Eye (tissue), 1 donor: Measurements from ENCODE around the gene TGFBR1.

Source experiments
- DNase-seq: peaks from one replicate; pipeline ENCODE4 v3.0.0-alpha.2; 2015

The TGFBR1 gene

DNA sequence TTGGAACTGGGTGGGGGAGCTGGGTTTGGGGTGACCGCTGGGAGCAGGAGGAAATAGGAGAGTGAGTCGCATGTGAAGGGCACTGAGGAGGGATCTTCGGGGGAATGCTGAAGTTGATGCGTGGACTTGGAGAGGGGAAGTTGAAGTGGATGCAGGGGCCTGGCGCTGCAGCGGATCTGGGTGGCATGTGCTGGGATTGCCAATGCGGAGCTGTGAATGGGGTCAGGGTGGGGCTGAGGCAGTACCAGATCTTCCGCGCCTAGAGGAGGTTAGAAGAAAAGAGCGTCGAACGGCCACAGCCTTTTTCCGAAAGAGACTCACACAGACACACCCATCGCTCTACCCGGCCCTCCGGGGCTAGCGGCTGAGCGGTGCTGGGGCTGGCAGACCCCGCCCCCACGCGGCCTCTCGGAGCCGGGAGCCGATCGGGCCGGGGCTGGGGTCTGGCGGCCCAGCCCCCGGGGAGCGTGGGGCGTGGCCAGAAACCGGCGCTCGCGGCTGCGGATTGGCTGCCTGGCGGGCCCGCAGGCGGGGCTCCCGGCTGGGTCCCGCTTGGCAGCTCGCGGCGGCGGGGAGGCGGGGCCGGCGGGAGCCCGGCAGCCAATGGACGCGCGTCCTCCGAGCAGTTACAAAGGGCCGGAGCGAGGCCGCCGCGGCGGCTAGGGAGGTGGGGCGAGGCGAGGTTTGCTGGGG lies at the start of gene TGFBR1:
Gene TGFBR1, plus strand, starts transcription at position 655 of the 693 bp plus-strand sequence. CDS start 93 bp downstream, outside the sequence.
- DNase-seq: peak; percentile 97

DNA sequence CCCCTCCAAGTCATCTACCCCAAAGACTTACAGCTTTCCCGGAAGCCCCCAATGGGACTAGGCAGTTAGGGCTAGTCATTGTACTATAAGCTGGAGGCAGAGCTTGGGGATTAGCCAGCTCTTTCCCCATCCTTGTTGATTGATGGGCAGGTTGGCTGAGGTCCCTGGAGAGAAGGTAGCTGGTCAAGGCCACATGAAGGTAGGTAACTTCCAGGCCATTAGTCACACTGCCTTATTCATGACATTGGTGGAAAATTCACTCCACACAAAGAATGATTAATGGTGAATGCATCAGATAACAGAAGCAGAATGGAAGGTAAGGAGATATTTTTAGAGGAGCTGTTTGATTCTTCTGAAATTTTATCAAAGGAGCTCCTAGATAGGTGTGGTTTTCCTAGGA lies 49.5 kb upstream of the TGFBR1 start:
- no peak for DNase-seq

- no peak for DNase-seq
Observed at GRCh38 chr9:99056186-99056585, 48.7 kb upstream of the TGFBR1 start.

DNA sequence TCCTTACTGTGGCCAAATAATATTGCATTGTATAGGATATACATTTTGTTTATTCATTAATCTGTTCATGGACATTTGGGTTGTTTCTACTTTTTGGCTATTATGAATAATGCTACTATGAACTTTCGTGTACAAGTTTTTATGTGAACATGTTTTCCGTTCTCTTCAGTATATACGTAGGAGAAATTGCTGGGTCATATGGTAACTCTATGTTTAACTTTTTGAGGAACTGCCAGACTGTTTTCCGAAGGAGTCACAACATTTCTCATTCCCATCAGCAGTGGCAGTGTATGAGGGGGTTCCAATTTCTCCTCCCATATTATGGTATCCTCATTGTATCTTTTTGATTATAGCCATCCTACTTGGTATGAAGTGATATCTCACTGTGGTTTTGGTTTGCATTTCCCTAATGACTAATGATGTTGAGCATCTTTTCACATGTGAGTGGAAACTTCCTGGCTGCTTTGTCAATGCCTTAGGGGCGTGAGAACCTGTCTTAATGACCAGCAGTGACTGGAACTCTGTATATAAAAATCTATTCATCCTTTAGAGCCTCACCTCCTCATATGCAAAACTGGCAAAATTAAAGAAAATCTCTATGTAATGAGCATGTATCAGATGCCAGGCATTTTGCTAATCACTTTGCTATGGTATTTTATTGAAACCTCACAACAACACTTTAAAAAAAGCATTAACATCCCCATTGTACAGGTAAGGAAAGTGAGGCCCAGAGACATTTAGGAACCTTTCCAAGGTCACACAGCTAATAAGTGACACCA lies 47.8 kb upstream of the TGFBR1 start:
- DNase-seq: no peak

DNA sequence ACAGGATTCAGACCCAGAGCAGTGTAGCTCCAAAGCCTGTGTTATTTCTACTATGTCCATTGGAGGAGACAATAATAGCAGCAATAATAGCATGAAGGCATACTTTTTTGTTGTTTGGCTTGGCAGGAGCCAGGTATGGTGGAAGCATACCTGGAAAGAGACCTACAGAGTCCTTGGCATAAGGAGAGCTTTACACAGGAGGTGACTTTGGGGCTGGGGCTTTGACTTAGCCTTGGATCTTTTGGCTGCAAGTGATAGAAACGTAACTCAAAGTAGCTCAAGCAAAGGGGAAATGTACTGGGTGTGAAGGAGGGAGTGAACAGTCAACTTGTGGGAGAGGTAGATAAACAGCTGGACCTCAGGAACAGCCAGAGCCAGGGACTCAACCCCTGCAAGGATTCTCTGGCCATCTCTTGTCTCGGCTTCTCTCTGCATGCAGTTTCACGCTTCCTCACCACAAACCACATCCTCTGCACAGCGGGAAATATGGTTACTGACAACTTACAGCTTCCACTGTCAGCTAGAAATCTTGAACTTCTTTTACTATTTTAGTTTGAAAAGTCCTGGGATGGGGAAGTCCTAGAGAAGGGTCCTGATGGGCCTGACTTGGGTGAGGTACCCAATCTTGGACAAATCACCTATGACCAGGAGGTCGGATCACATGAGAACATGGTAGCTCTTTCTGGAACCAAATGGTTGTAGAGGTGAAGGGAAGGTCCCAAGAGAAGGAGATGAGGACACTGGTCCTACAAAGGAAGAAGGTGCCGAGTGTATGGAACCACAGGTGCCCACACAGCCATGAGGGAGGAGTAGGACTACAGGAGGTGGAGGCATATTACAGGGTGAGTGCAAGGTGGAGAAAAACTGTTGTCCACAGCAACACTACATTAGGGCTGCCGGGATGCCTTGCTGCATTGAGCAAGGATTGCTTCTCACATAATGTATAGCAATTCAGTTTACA lies 47.0 kb upstream of the TGFBR1 start:
- DNase-seq: no peak

DNA sequence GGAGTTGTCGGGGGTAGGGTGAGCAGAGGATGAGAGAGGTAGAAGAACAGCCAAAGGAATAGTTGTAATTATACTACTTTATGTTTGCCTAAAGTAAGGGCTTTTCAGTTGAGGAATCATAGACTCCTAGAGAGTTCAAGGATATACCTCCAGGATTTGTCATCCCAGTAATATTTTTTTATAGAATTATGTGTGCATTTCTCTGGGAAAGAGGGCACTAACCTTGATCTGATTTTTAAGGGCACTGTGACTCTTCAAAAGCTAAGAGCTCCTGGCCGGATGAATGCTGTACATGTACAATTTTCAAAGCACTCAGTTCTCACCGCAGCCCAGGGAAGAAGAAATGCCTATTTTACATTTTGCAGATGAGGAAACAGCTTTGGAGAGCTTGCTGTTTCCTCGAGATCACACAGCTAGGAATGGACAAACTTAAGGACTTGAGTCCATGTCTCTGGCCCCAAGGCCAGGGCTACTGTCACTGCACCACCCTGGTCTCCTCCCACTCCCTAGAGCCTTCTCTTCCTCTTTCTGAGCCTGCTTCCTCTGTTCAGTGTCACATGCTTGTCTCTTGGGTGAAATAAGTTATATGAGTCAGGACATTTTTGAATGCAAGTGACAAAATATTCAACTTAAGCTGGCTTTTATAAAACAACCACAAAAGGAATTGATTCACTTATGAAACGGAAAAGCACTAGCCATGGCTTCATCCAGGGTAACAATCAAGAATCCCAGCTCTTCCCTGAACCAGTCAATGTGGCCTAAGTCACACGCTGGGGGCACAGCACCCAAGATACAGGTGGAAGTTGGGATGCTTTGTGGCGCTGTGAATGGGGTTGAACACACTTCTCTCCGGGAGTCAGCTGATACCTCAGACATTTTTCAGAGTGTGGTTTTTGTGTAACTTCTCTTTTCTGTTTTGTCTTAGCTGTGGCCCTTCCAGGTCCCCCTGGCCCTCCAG lies 45.7 kb upstream of the TGFBR1 start:
- no peak for DNase-seq

DNA sequence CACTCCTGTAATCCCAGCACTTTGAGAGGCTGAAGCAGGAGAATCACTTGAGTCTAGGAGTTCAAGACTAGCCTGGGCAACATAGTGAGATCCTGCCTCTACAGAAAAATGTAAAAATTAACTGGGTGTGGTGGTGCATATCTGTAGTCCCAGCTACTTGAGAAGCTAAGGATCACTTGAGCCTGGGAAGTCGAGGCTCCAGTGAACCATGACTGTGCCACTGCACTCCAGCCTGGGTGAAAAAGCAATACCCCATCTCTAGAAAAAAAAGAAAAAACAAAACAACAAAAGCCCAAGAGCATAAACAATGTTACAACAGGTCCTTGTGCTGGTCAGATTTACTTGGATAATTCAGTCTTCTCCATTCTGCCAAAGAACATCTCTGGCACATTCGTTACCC lies 44.3 kb upstream of the TGFBR1 start:
- no peak for DNase-seq

DNA sequence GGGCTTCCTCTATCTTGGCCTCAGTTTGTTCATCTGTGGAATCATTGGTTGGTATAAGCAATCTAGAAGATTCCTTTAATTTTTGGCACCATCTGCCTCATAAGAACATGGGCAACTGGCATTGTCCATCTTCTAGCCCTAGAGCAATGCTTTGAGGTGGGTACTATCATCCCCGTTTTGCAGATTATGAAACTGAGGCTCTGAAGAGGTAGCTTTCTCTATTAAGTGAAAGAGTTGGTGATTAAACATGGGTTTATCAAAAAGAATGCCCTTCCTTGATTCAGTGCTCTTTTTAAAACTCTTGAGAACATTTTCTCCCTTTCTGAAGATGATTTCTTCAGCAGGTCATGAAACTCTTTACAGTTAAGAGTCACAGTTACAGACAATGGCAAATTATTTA lies 42.4 kb upstream of the TGFBR1 start:
- DNase-seq: no peak

GRCh38 chr9:99063522-99063921 lies 41.4 kb upstream of the TGFBR1 start:
- DNase-seq: no peak

DNA sequence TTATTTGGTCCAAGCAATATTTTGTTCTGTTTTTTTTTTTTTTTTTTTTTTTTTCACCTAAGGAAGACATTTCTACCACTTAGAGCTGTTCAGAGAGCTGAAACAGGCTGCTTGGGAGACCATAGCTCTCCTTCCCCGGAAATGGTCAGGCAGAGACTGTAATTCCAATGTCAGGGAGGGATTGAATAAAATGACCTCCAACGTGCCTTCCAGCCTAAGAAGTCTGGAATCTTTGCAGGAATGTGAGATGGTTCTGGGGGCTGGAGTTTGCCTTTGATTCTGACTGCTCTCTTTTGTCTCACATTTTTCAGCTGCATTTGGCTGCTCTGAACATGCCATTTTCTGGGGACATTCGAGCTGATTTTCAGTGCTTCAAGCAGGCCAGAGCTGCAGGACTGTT lies 38.3 kb upstream of the TGFBR1 start:
- DNase-seq: no peak

- DNase-seq: no peak
Observed at GRCh38 chr9:99069075-99069474, 35.8 kb upstream of the TGFBR1 start.

- DNase-seq: peak; percentile 52
Observed at GRCh38 chr9:99069546-99069945, 35.4 kb upstream of the TGFBR1 start.

DNA sequence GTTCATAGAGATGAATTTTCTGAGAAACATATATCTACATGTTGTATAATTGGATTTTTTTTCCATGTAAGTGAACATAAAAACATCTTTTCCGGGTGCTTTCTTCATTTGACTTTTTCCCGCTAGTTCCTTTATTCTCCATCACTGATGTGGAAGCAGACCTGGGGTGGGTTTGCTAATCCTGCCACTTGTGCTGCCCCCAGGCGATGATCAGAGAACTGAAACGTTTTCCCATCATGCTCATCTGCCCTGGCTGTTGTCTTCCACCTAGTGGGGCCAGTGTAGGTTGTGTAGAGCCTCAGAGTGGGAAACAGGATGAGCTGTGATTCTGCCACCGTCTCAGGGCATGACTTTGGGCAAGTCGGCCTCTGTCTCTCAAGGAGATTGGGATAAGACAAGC lies 34.2 kb upstream of the TGFBR1 start:
- peak; percentile 76 for DNase-seq

DNA sequence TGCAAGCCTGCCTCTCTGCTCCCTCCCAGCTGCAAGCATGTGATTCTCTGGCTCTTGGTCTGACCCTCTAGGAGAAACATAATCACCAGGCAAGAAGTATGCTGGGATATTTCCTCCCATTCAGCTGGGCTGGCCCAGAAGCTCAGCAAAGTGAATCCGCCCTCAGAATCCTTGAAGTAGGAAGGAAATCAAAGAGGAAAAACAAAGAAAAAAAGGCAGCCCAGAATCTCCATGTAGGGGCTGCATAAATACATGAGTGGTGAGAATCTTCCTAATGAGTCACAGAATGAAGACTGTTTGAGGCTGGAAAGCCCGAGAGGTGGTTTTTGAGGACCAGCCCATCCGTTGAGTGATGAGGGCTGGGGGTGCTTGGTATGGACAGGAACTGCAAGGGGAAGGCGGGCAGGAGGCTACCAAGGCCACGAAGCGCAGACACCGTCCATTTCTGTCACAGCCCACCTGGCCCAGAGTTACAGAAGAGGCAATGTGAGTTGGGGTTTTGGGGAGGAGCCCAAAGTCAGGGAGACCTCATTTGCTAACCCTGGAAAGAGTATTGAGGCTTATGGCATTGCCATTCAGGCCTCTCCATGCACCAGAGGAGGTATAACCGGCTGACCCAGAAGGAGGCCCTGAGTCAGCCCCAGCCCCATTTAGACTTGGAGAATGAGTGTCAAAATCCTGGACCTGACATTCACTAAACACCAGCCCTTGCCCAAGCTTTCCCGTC lies 33.4 kb upstream of the TGFBR1 start:
- DNase-seq: peak; percentile 17

GRCh38 chr9:99072040-99072394 lies 32.9 kb upstream of the TGFBR1 start:
- no peak for DNase-seq

GRCh38 chr9:99073347-99073746 lies 31.6 kb upstream of the TGFBR1 start:
- no peak for DNase-seq

- DNase-seq: no peak
Observed at GRCh38 chr9:99073985-99074901, 30.7 kb upstream of the TGFBR1 start.

- no peak for DNase-seq
Observed at GRCh38 chr9:99074902-99075245, 30.0 kb upstream of the TGFBR1 start.

- DNase-seq: no peak
Observed at GRCh38 chr9:99075246-99075912, 29.5 kb upstream of the TGFBR1 start.

DNA sequence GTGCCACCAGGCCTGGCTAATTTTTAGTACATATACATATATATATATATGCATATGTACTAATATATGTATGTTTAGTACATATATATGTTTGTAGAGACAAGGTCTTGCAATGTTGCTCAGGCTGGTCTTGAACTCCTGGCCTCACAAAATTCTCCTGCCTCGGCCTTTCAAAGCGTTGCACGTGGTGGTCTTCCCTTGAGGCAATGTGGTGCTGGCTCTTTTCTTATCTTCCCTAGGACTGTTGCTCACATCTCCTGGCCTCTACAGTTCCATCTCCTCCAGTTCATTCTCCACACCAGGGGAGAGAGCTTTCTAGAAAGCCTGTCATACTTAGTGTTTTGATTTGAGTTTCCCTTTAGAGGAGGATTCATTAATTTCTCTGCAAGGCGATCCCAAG lies 28.9 kb upstream of the TGFBR1 start:
- no peak for DNase-seq
